Activated T-cell treated with anti-CD3 and anti-CD28 coated beads for 48 hours (primary cell): ENCODE data around the gene ANKDD1B.

Experiments used
- DNase-seq: peaks from one replicate; pipeline ENCODE4 v3.0.0-alpha.2; 2020; ENCODE audit warnings: low read depth

The ANKDD1B gene

GRCh38 chr5:75706775-75707174 is 95.5 kb downstream of the ANKDD1B start:
- no peak for DNase-seq

GRCh38 chr5:75707911-75708509 is 96.8 kb downstream of the ANKDD1B start:
- no peak for DNase-seq

GRCh38 chr5:75710637-75711036 is 99.4 kb downstream of the ANKDD1B start:
- DNase-seq, result no peak

- DNase-seq, result no peak
These were observed 99.9 kb downstream of the ANKDD1B start for GRCh38 chr5:75711151-75711550.

- no peak for DNase-seq
These were observed 100.8 kb downstream of the ANKDD1B start for GRCh38 chr5:75712091-75712490.

- no peak for DNase-seq
These were observed 105.4 kb downstream of the ANKDD1B start for GRCh38 chr5:75716715-75717081.

- DNase-seq, result peak; percentile 98
These were observed 106.0 kb downstream of the ANKDD1B start, which contains the start of gene POC5 for GRCh38 chr5:75717082-75717922. Gene POC5, minus strand, starts transcription at chr5:75717437. Its CDS starts 4,500 bp downstream, at chr5:75712937.

GRCh38 chr5:75720882-75721281 is 109.6 kb downstream of the ANKDD1B start:
- no peak for DNase-seq
